Liver (tissue), 9 donors: ENCODE results near the gene STK17B. TPM values are rescaled to one million over a fixed set of nuclear protein-coding genes. Genes with fewer than 3 reads are reported as not detected.

Experiments used
- DNase-seq: peaks from one replicate; pipeline ENCODE4 v3.0.0-alpha.2; 2017; ENCODE audit warnings: low spot score
- H3K27ac ChIP-seq, 2 donors: one replicate each; pipeline ENCODE4 v1.7.0; 2013; ENCODE audit warnings: inconsistent platforms in 2 of 2, low read length in 2 of 2, control low read depth in 1 of 2, low read depth in 1 of 2, mild to moderate bottlenecking in 1 of 2
- H3K27me3 ChIP-seq, 4 donors: one replicate each; pipeline versions ENCODE4 v1.6.1 to v1.7.0; 2013; ENCODE audit warnings: low read length in 3 of 4, inconsistent platforms in 1 of 4, mild to moderate bottlenecking in 1 of 4, moderate library complexity in 1 of 4; ENCODE audit not compliant: control insufficient read depth in 4 of 4, insufficient read depth in 4 of 4
- H3K36me3 ChIP-seq, 4 donors: one replicate each; pipeline versions ENCODE4 v1.6.1 to v1.7.0; 2013; ENCODE audit warnings: low read length in 3 of 4, mild to moderate bottlenecking in 3 of 4, low read depth in 1 of 4, moderate library complexity in 1 of 4; ENCODE audit not compliant: control insufficient read depth in 4 of 4, insufficient read depth in 3 of 4
- H3K4me1 ChIP-seq, 4 donors: one replicate each; pipeline versions ENCODE4 v1.6.1 to v1.7.0; 2013; ENCODE audit warnings: low read length in 3 of 4, mild to moderate bottlenecking in 3 of 4, moderate library complexity in 1 of 4; ENCODE audit not compliant: control insufficient read depth in 4 of 4, insufficient read depth in 4 of 4
- H3K4me3 ChIP-seq, 3 donors: one replicate each; pipeline versions ENCODE4 v1.6.1 to v1.7.0; 2013; ENCODE audit warnings: low read length in 3 of 3, control low read depth in 1 of 3, low read depth in 1 of 3, mild to moderate bottlenecking in 1 of 3
- H3K9ac ChIP-seq, 2 donors: one replicate each; pipeline ENCODE4 v1.7.0; 2013; ENCODE audit warnings: low read length in 2 of 2, mild to moderate bottlenecking in 2 of 2, moderate library complexity in 2 of 2, control low read depth in 1 of 2, low read depth in 1 of 2
- H3K9me3 ChIP-seq, 4 donors: one replicate each; pipeline versions ENCODE4 v1.6.1 to v1.7.0; 2013; ENCODE audit warnings: low read length in 3 of 4; ENCODE audit not compliant: control insufficient read depth in 4 of 4
- ATF3 ChIP-seq: IDR thresholded peaks from 2 replicates; pipeline ENCODE4 v1.6.1; 2016; ENCODE audit warnings: antibody characterized with exemption
- EGR1 ChIP-seq, 2 donors: IDR thresholded peaks; 2 replicates each; pipeline ENCODE4 v1.6.1; 2016 to 2018; ENCODE audit warnings: antibody characterized with exemption in 2 of 2, low read depth in 2 of 2
- FOXA1 ChIP-seq: IDR thresholded peaks from 2 replicates; pipeline ENCODE4 v1.6.1; 2016; ENCODE audit warnings: antibody characterized with exemption
- FOXA2 ChIP-seq: IDR thresholded peaks from 2 replicates; pipeline ENCODE4 v1.6.1; 2016; ENCODE audit warnings: antibody characterized with exemption
- GABPA ChIP-seq, 2 donors: IDR thresholded peaks in 1 of 2; conservative IDR thresholded peaks in 1 of 2; 2 replicates each; pipeline ENCODE4 v1.6.1; 2016; ENCODE audit warnings: antibody characterized with exemption in 2 of 2, mild to moderate bottlenecking in 1 of 2, moderate library complexity in 1 of 2
- HNF4A ChIP-seq, 2 donors: conservative IDR thresholded peaks; 2 replicates each; pipeline ENCODE4 v1.6.1; 2016; ENCODE audit warnings: antibody characterized with exemption in 2 of 2, mild to moderate bottlenecking in 2 of 2
- HNF4G ChIP-seq: IDR thresholded peaks from 2 replicates; pipeline ENCODE4 v1.6.1; 2016; ENCODE audit warnings: antibody characterized with exemption
- JUND ChIP-seq, 2 donors: IDR thresholded peaks; 2 replicates each; pipeline ENCODE4 v1.6.1; 2016; ENCODE audit warnings: antibody characterized with exemption in 2 of 2
- MAX ChIP-seq: IDR thresholded peaks from 2 replicates; pipeline ENCODE4 v1.6.1; 2016; ENCODE audit warnings: antibody characterized with exemption
- NR2F2 ChIP-seq: IDR thresholded peaks from 2 replicates; pipeline ENCODE4 v1.6.1; 2016; ENCODE audit warnings: antibody characterized with exemption
- RAD21 ChIP-seq, 2 donors: IDR thresholded peaks; 2 replicates each; pipeline ENCODE4 v1.6.1; 2016; ENCODE audit warnings: antibody characterized with exemption in 2 of 2, mild to moderate bottlenecking in 2 of 2
- RXRA ChIP-seq, 2 donors: IDR thresholded peaks; 2 replicates each; pipeline ENCODE4 v1.6.1; 2017 to 2018; ENCODE audit warnings: antibody characterized with exemption in 2 of 2, mild to moderate bottlenecking in 1 of 2
- SP1 ChIP-seq: IDR thresholded peaks from 2 replicates; pipeline ENCODE4 v1.6.1; 2018; ENCODE audit warnings: antibody characterized with exemption, mild to moderate bottlenecking
- TAF1 ChIP-seq: conservative IDR thresholded peaks from 2 replicates; pipeline ENCODE4 v1.6.1; 2016; ENCODE audit warnings: antibody characterized with exemption, mild to moderate bottlenecking
- YY1 ChIP-seq: IDR thresholded peaks from 2 replicates; pipeline ENCODE4 v1.6.1; 2016; ENCODE audit warnings: antibody characterized with exemption, mild to moderate bottlenecking
- WGBS: extraction: QIAGEN DNeasy Blood & Tissue Kit; methylation state at CpG from one replicate; pipeline ENCODE4 v1.1.7; 2013; 5-methylcytosine and 5-hydroxymethylcytosine counted together
- polyA plus RNA-seq, 2 donors: library from polyadenylated mRNA; stranded (reverse) in 1 of 2; unstranded in 1 of 2; fragments of 200-250 nt in 1 of 2; fragments of >200 nt in 1 of 2; fragmentation: Nextera tagmentation in 1 of 2; extraction: Ambion mirVana in 1 of 2; gene quantifications; one replicate each; pipeline versions ENCODE4 v1.2.1 to v1.2.3, GENCODE V29; 2013 to 2015
- total RNA-seq, 2 donors: library from RNA; depleted of rRNA; stranded (reverse); fragments of >200 nt; gene quantifications; one replicate each; pipeline ENCODE4 v1.2.3, GENCODE V29; 2014
- TF ChIP-seq, protein P1 (sequence below): IDR thresholded peaks from 2 replicates; pipeline ENCODE4 v1.6.1; 2016; ENCODE audit warnings: antibody characterized with exemption
- TF ChIP-seq, protein P2 (sequence below): IDR thresholded peaks from 2 replicates; pipeline ENCODE4 v1.6.1; 2016; ENCODE audit warnings: antibody characterized with exemption, mild to moderate bottlenecking
- donor health status: healthy.
- donor health status: healthy.
- donor health status: healthy.
- donor health status: healthy.
- donor health status: healthy.

STK17B gene
- total and polyA plus RNA-seq, 4 donors: 1.0 to 21.8 (median 4.6) TPM

- H3K9ac ChIP-seq: no peak overlapping the region
- no peaks in the 10 kb centered on the region for H3K27me3 ChIP-seq
- H3K36me3 ChIP-seq: no peaks in the 10 kb centered on the region
- WGBS: 64% methylated on average over 2 of the region's 2 CpGs
- TF ChIP-seq GABPA (IDR thresholded peaks at IDR 0.05 in 1 of 2, conservative IDR thresholded peaks at IDR 0.05 in 1 of 2): no peak
- no peak for TF ChIP-seq NR2F2
- TF ChIP-seq ATF3: no peak
- no peak for TF ChIP-seq SP1
- TF ChIP-seq YY1: no peak
- TF ChIP-seq RXRA (IDR thresholded peaks at IDR 0.05): no peak
- no peak for TF ChIP-seq FOXA2
- no peak for TF ChIP-seq FOXA1
- no peak for TF ChIP-seq HNF4A (conservative IDR thresholded peaks at IDR 0.05)
- no peak for TF ChIP-seq MAX
- TF ChIP-seq JUND (IDR thresholded peaks at IDR 0.05): no peak
- no peak for TF ChIP-seq HNF4G
- TF ChIP-seq, protein P1, sequence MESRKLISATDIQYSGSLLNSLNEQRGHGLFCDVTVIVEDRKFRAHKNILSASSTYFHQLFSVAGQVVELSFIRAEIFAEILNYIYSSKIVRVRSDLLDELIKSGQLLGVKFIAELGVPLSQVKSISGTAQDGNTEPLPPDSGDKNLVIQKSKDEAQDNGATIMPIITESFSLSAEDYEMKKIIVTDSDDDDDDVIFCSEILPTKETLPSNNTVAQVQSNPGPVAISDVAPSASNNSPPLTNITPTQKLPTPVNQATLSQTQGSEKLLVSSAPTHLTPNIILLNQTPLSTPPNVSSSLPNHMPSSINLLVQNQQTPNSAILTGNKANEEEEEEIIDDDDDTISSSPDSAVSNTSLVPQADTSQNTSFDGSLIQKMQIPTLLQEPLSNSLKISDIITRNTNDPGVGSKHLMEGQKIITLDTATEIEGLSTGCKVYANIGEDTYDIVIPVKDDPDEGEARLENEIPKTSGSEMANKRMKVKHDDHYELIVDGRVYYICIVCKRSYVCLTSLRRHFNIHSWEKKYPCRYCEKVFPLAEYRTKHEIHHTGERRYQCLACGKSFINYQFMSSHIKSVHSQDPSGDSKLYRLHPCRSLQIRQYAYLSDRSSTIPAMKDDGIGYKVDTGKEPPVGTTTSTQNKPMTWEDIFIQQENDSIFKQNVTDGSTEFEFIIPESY: no peak
- no peak for TF ChIP-seq EGR1 (IDR thresholded peaks at IDR 0.05; ENCODE audit: low read depth in 2 of 2)
- H3K9me3 ChIP-seq: peaks cover 11 to 18% (median 15%) of the 10 kb centered on the region in 4 donors
- no peak overlapping the region for H3K4me3 ChIP-seq
- H3K4me1 ChIP-seq: no peaks in the 10 kb centered on the region
- H3K27ac ChIP-seq: no peak overlapping the region
- no peak for DNase-seq
Measured at GRCh38 chr2:196125596-196125995, 45.8 kb downstream of the STK17B start.

- Histone ChIP-seq H3K4me1 (no peaks in the 10 kb centered on the region), H3K27me3 (no peaks in the 10 kb centered on the region), H3K4me3 (no peak overlapping the region), H3K9me3 (peaks cover 3 to 9% (median 4%) of the 10 kb centered on the region in 4 donors), H3K36me3 (no peaks in the 10 kb centered on the region), H3K27ac (no peak overlapping the region), H3K9ac (no peak overlapping the region)
- no peak for DNase-seq
- no peak for TF ChIP-seq TAF1
- TF ChIP-seq NR2F2: no peak
- no peak for TF ChIP-seq RXRA (IDR thresholded peaks at IDR 0.05)
- TF ChIP-seq GABPA (IDR thresholded peaks at IDR 0.05 in 1 of 2, conservative IDR thresholded peaks at IDR 0.05 in 1 of 2): no peak
- no peak for TF ChIP-seq EGR1 (IDR thresholded peaks at IDR 0.05; ENCODE audit: low read depth in 2 of 2)
- TF ChIP-seq JUND (IDR thresholded peaks at IDR 0.05): no peak
- no peak for TF ChIP-seq HNF4A (conservative IDR thresholded peaks at IDR 0.05)
- no peak for TF ChIP-seq MAX
- WGBS: 77% methylated on average over 6 of the region's 6 CpGs
Measured at GRCh38 chr2:196123679-196124373, 47.6 kb downstream of the STK17B start.

GRCh38 chr2:196119926-196120325, 51.5 kb downstream of the STK17B start:
- H3K9me3 ChIP-seq: no peaks in the 10 kb centered on the region
- 78% methylated on average over 3 of the region's 3 CpGs for WGBS
- H3K4me1 ChIP-seq: no peaks in the 10 kb centered on the region
- no peaks in the 10 kb centered on the region for H3K27me3 ChIP-seq
- no peaks in the 10 kb centered on the region for H3K36me3 ChIP-seq
- DNase-seq: no peak
- no peak overlapping the region for H3K4me3 ChIP-seq
- no peak overlapping the region for H3K9ac ChIP-seq
- no peak overlapping the region for H3K27ac ChIP-seq
- TF ChIP-seq RAD21 (IDR thresholded peaks at IDR 0.05): no peak
- TF ChIP-seq HNF4A (conservative IDR thresholded peaks at IDR 0.05): no peak
- no peak for TF ChIP-seq ATF3
- TF ChIP-seq YY1: no peak
- TF ChIP-seq SP1: no peak
- TF ChIP-seq JUND (IDR thresholded peaks at IDR 0.05): no peak
- TF ChIP-seq, protein P2, sequence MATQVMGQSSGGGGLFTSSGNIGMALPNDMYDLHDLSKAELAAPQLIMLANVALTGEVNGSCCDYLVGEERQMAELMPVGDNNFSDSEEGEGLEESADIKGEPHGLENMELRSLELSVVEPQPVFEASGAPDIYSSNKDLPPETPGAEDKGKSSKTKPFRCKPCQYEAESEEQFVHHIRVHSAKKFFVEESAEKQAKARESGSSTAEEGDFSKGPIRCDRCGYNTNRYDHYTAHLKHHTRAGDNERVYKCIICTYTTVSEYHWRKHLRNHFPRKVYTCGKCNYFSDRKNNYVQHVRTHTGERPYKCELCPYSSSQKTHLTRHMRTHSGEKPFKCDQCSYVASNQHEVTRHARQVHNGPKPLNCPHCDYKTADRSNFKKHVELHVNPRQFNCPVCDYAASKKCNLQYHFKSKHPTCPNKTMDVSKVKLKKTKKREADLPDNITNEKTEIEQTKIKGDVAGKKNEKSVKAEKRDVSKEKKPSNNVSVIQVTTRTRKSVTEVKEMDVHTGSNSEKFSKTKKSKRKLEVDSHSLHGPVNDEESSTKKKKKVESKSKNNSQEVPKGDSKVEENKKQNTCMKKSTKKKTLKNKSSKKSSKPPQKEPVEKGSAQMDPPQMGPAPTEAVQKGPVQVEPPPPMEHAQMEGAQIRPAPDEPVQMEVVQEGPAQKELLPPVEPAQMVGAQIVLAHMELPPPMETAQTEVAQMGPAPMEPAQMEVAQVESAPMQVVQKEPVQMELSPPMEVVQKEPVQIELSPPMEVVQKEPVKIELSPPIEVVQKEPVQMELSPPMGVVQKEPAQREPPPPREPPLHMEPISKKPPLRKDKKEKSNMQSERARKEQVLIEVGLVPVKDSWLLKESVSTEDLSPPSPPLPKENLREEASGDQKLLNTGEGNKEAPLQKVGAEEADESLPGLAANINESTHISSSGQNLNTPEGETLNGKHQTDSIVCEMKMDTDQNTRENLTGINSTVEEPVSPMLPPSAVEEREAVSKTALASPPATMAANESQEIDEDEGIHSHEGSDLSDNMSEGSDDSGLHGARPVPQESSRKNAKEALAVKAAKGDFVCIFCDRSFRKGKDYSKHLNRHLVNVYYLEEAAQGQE: no peak
- no peak for TF ChIP-seq HNF4G
- no peak for TF ChIP-seq MAX
- TF ChIP-seq, protein P1: no peak
